Trophoblast cell (in vitro differentiated cells and primary cell): ENCODE results near the gene LRR1.

Experiments used
- DNase-seq, 2 donors: peaks; one replicate each; pipeline ENCODE4 v3.0.0-alpha.2; 2016
- H2AFZ ChIP-seq: 2 replicates; pipeline ENCODE4 v1.6.1; 2013; ENCODE audit warnings: low read length, moderate library complexity, mild to moderate bottlenecking; ENCODE audit not compliant: insufficient read depth, poor library complexity
- H2AK5ac ChIP-seq: 2 replicates; pipeline ENCODE4 v1.6.1; 2013; ENCODE audit warnings: mild to moderate bottlenecking, low read length
- H2BK120ac ChIP-seq: 2 replicates; pipeline ENCODE4 v1.6.1; 2013; ENCODE audit warnings: low read length, mild to moderate bottlenecking, moderate library complexity; ENCODE audit not compliant: insufficient read depth, poor library complexity
- H2BK12ac ChIP-seq: 2 replicates; pipeline ENCODE4 v1.6.1; 2013; ENCODE audit warnings: mild to moderate bottlenecking, low read length, moderate library complexity
- H2BK5ac ChIP-seq: 2 replicates; pipeline ENCODE4 v1.6.1; 2013; ENCODE audit warnings: low read length, low read depth, moderate library complexity, mild to moderate bottlenecking; ENCODE audit not compliant: poor library complexity
- H3K14ac ChIP-seq: 2 replicates; pipeline ENCODE4 v1.6.1; 2013; ENCODE audit warnings: mild to moderate bottlenecking, low read length
- H3K18ac ChIP-seq: 2 replicates; pipeline ENCODE4 v1.6.1; 2013; ENCODE audit warnings: mild to moderate bottlenecking, low read length
- H3K23ac ChIP-seq: 2 replicates; pipeline ENCODE4 v1.6.1; 2013; ENCODE audit warnings: low read length
- H3K27ac ChIP-seq: 2 replicates; pipeline ENCODE4 v1.5.1; 2013; ENCODE audit warnings: low read depth, mild to moderate bottlenecking, inconsistent platforms, low read length, moderate library complexity
- H3K27me3 ChIP-seq: 2 replicates; pipeline ENCODE4 v1.6.1; 2013; ENCODE audit warnings: inconsistent platforms, mild to moderate bottlenecking, low read length, moderate library complexity; ENCODE audit not compliant: insufficient read depth
- H3K36me3 ChIP-seq, 2 experiments: 1 replicate in 1 of 2; 2 replicates in 1 of 2; pipeline ENCODE4 v1.6.1; 2013; ENCODE audit warnings: low read length in 2 of 2, mild to moderate bottlenecking in 2 of 2, moderate library complexity in 1 of 2; ENCODE audit not compliant: insufficient read depth in 2 of 2, control insufficient read depth in 1 of 2
- H3K4ac ChIP-seq: 2 replicates; pipeline ENCODE4 v1.6.1; 2013; ENCODE audit warnings: low read depth, mild to moderate bottlenecking, low read length, moderate library complexity
- H3K4me1 ChIP-seq, 2 experiments: 1 replicate in 1 of 2; 2 replicates in 1 of 2; pipeline ENCODE4 v1.6.1; 2013; ENCODE audit warnings: low read length in 2 of 2, mild to moderate bottlenecking in 2 of 2, moderate library complexity in 1 of 2; ENCODE audit not compliant: insufficient read depth in 2 of 2, control insufficient read depth in 1 of 2
- H3K4me2 ChIP-seq: 2 replicates; pipeline ENCODE4 v1.6.1; 2013; ENCODE audit warnings: inconsistent platforms, mild to moderate bottlenecking, low read length, moderate library complexity
- H3K4me3 ChIP-seq: 2 replicates; pipeline ENCODE4 v1.5.1; 2013; ENCODE audit warnings: mild to moderate bottlenecking, low read depth, low read length, inconsistent platforms
- H3K79me1 ChIP-seq: one replicate; pipeline ENCODE4 v1.6.1; 2013; ENCODE audit warnings: low read length
- H3K79me2 ChIP-seq: 2 replicates; pipeline ENCODE4 v1.6.1; 2013; ENCODE audit warnings: low read length, mild to moderate bottlenecking; ENCODE audit not compliant: control insufficient read depth, insufficient read depth, poor library complexity
- H3K9ac ChIP-seq: 2 replicates; pipeline ENCODE4 v1.6.1; 2013; ENCODE audit warnings: mild to moderate bottlenecking, low read length
- H3K9me3 ChIP-seq: 2 replicates; pipeline ENCODE4 v1.6.1; 2013; ENCODE audit warnings: low read depth, mild to moderate bottlenecking, control low read depth, inconsistent platforms, low read length; ENCODE audit not compliant: insufficient read depth
- H4K12ac ChIP-seq: 2 replicates; pipeline ENCODE4 v1.6.1; 2013; ENCODE audit warnings: low read depth, mild to moderate bottlenecking, low read length, moderate library complexity
- H4K8ac ChIP-seq: 2 replicates; pipeline ENCODE4 v1.6.1; 2013; ENCODE audit warnings: low read depth, mild to moderate bottlenecking, low read length, moderate library complexity
- H4K91ac ChIP-seq: one replicate; pipeline ENCODE4 v1.6.1; 2013; ENCODE audit warnings: low read depth, mild to moderate bottlenecking, low read length, moderate library complexity
- WGBS: extraction: QIAGEN DNeasy Blood & Tissue Kit; methylation state at CpG from one replicate; pipeline ENCODE4 v1.1.7; 2013; ENCODE audit warnings: missing lambda C conversion rate; ENCODE audit not compliant: insufficient read length, insufficient coverage; ENCODE audit errors: extremely low coverage; 5-methylcytosine and 5-hydroxymethylcytosine counted together

LRR1 gene

DNA sequence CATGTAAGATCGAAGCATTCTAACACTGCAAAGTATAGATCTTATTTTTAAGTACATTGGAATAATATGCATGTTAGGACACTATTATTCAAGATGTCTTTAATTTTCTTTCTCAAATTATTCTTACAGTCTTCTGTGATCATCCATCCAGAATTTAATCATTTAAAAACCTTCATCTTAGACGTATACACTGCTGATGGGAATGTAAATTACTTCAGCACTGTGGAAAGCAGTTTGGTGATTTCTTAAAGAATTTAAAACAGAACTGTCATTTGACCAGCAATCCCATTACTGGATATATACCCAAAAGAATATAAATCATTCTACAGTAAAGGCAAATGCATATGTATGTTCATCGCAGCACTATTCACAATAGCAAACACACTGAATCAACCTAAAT lies 9.4 kb upstream of the LRR1 start:
- Histone ChIP-seq H2BK12ac (no peak overlapping the region), H3K14ac (no peak overlapping the region), H4K12ac (no peak overlapping the region), H3K4ac (no peak overlapping the region), H3K4me3 (no peak overlapping the region), H3K9ac (no peak overlapping the region), H3K4me1 (peaks cover 0 to 2% of the 10 kb centered on the region in 2 experiments), H3K79me1 (peaks cover 7% of the 10 kb centered on the region), H3K27ac (no peak overlapping the region), H2AK5ac (no peak overlapping the region), H4K8ac (no peak overlapping the region), H3K36me3 (peaks cover 1 to 2% of the 10 kb centered on the region in 2 experiments), H2BK120ac (no peak overlapping the region), H3K9me3 (no peaks in the 10 kb centered on the region), H3K27me3 (no peaks in the 10 kb centered on the region), H4K91ac (no peak overlapping the region), H3K79me2 (peaks cover 11% of the 10 kb centered on the region), H3K4me2 (no peak overlapping the region), H3K18ac (no peak overlapping the region), H3K23ac (no peak overlapping the region), H2AFZ (no peak overlapping the region), H2BK5ac (no peak overlapping the region)
- no peak for DNase-seq
- no CpG with 5 or more reads among the region's 3 CpGs for WGBS

DNA sequence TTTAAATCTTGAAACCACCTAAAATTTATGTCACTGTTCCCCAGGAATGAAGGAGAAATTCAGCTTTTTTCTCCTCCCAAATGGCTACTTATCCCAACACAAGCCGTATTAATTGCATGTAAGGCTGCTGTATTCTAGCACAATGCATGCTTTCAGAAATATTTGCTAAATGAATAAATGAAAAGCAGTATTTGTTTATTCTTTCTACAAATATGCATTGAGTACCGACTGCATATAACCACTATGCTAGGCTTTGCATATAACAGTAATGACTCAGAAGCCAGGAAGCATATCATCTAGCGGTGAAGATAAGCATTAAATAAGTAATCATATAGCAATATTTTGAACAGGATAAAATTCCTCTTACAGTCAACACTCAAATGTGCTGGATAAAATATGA lies 5.7 kb upstream of the LRR1 start:
- H3K4me3 ChIP-seq: no peak overlapping the region
- no peaks in the 10 kb centered on the region for H3K27me3 ChIP-seq
- H3K23ac ChIP-seq: no peak overlapping the region
- H3K79me1 ChIP-seq: no peaks in the 10 kb centered on the region
- H4K12ac ChIP-seq: no peak overlapping the region
- H3K18ac ChIP-seq: no peak overlapping the region
- no peaks in the 10 kb centered on the region for H3K9me3 ChIP-seq
- H3K4me2 ChIP-seq: no peak overlapping the region
- no peak overlapping the region for H3K9ac ChIP-seq
- peak in 1 of 2 donors; percentile 35 for DNase-seq
- H2BK12ac ChIP-seq: no peak overlapping the region
- no peak overlapping the region for H3K14ac ChIP-seq
- no peak overlapping the region for H2BK120ac ChIP-seq
- H2AK5ac ChIP-seq: no peak overlapping the region
- no peak overlapping the region for H4K8ac ChIP-seq
- H2BK5ac ChIP-seq: no peak overlapping the region
- H3K36me3 ChIP-seq: no peaks in the 10 kb centered on the region
- no peak overlapping the region for H3K4ac ChIP-seq
- H3K27ac ChIP-seq: no peak overlapping the region
- H3K4me1 ChIP-seq: no peaks in the 10 kb centered on the region
- no peak overlapping the region for H2AFZ ChIP-seq
- no peaks in the 10 kb centered on the region for H3K79me2 ChIP-seq
- no CpG with 5 or more reads among the region's 3 CpGs for WGBS
- no peak overlapping the region for H4K91ac ChIP-seq

DNA sequence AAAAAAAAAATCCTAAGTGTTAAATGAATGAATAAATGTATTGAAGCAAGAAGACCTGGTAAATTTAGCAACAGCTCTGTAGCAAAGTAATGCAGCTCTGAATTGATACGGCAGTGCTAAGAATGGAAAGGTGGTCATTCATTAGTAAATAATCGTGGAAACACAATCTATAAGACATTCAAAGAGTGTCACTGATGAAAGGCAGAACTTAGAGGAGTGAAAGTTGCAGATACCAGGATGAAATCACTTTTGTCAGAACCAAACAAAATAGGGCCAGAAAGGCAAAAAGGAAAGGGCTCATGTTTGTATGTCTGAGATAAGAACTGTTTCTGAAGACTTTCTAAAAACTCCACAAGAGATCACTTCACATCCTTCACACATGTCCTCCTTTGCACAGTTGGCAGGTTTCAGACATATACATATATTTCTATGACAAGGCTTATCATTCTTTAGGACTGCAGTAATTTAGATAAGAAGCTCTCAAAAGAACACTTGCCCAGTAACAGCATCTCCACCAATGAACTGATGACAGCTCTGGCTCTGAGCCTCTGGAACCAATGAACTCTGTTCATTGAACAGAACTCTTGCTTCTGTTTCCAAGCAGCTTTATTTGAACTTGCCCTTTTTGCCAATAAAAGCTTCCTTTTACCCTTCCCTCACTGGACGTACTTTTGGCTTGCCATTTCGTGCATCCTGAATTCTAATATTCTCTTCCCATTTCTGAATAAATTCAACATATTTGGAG lies 4.2 kb upstream of the LRR1 start:
- Histone ChIP-seq H2BK12ac (no peak overlapping the region), H3K14ac (no peak overlapping the region), H3K4ac (no peak overlapping the region), H3K79me1 (peaks cover 13% of the 10 kb centered on the region), H3K36me3 (no peaks in the 10 kb centered on the region), H3K23ac (no peak overlapping the region), H3K4me2 (no peak overlapping the region), H3K27me3 (no peaks in the 10 kb centered on the region), H4K8ac (no peak overlapping the region), H2BK5ac (no peak overlapping the region), H3K9me3 (no peaks in the 10 kb centered on the region), H3K79me2 (peaks cover 10% of the 10 kb centered on the region), H3K4me3 (no peak overlapping the region), H2AFZ (no peak overlapping the region), H2AK5ac (no peak overlapping the region), H3K4me1 (no peaks in the 10 kb centered on the region), H4K12ac (no peak overlapping the region), H3K9ac (no peak overlapping the region), H4K91ac (no peak overlapping the region), H3K27ac (no peak overlapping the region), H2BK120ac (no peak overlapping the region), H3K18ac (no peak overlapping the region)
- DNase-seq: no peak
- WGBS: no CpG with 5 or more reads among the region's 4 CpGs

DNA sequence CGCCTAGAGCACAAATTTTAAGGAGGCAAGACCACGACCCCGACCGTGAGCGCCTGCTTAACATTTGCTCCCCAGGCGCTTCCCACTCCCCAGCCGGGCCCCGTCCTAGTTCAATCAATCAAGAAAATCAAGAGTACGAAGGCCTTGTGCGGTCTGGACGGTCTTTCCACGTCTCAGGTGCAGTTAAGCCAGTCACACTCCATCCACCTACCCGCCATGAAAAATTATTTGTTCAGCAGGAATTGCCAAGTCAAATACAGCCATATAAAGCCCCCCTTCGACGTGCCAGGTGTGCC lies 603 bp upstream of the LRR1 start:
- H2AK5ac ChIP-seq: no peak overlapping the region
- peak overlapping the region; percentile 99 for H2AFZ ChIP-seq
- H3K36me3 ChIP-seq: peaks cover 0 to 2% of the 10 kb centered on the region in 2 experiments
- H3K4me2 ChIP-seq: peak overlapping the region; percentile 97
- no peaks in the 10 kb centered on the region for H3K27me3 ChIP-seq
- H4K91ac ChIP-seq: peak overlapping the region; percentile 89
- no CpG with 5 or more reads among the region's 15 CpGs for WGBS
- peaks cover 10% of the 10 kb centered on the region for H3K79me2 ChIP-seq
- peak overlapping the region; percentile 85 for H3K9ac ChIP-seq
- H3K79me1 ChIP-seq: peaks cover 16% of the 10 kb centered on the region
- H4K8ac ChIP-seq: peak overlapping the region; percentile 96
- no peaks in the 10 kb centered on the region for H3K9me3 ChIP-seq
- no peak for DNase-seq
- no peaks in the 10 kb centered on the region for H3K4me1 ChIP-seq
- peak overlapping the region; percentile 57 for H3K4ac ChIP-seq
- peak overlapping the region; percentile 44 for H2BK120ac ChIP-seq
- no peak overlapping the region for H3K23ac ChIP-seq
- peak overlapping the region; percentile 94 for H4K12ac ChIP-seq
- H2BK5ac ChIP-seq: peak overlapping the region; percentile 95
- H3K14ac ChIP-seq: peak overlapping the region; percentile 85
- peak overlapping the region; percentile 93 for H3K18ac ChIP-seq
- peak overlapping the region; percentile 95 for H3K27ac ChIP-seq
- H2BK12ac ChIP-seq: peak overlapping the region; percentile 37
- H3K4me3 ChIP-seq: peak overlapping the region; percentile 85
